ENCODE measurements around the gene ZNF577. TPM values are rescaled to one million over a fixed set of nuclear protein-coding genes. Genes with fewer than 3 reads are reported as not detected.

The ZNF577 gene
- total RNA-seq, 1 donor from 2014 or later, result 9.3 TPM

GRCh38 chr19:51905206-51905605 is 17.5 kb upstream of the ZNF577 start:
- Mint-ChIP-seq H3K4me3 (ENCODE audit: unreplicated experiment) (peak overlapping the region; percentile 100), H3K9me3 (ENCODE audit: unreplicated experiment) (peaks cover 23% of the 10 kb centered on the region), H3K36me3 (ENCODE audit: low read depth, unreplicated experiment) (peaks cover 40% of the 10 kb centered on the region), H3K27ac (ENCODE audit: unreplicated experiment) (peak overlapping the region; percentile 95), H3K4me1 (ENCODE audit: unreplicated experiment) (peaks cover 18% of the 10 kb centered on the region), H3K27me3 (ENCODE audit: unreplicated experiment) (no peaks in the 10 kb centered on the region)
- no peak for DNase-seq (ENCODE audit: low spot score)
- TF ChIP-seq CTCF (IDR thresholded peaks at IDR 0.05; ENCODE audit: unreplicated experiment), result no peak

- Mint-ChIP-seq H3K4me3 (ENCODE audit: unreplicated experiment) (peak within 1 kb of the TSS; percentile 100), H3K9me3 (ENCODE audit: unreplicated experiment) (peaks cover 18% of the 10 kb centered on the region), H3K27ac (ENCODE audit: unreplicated experiment) (peak within 1 kb of the TSS; percentile 95), H3K4me1 (ENCODE audit: unreplicated experiment) (peaks cover 18% of the 10 kb centered on the region), H3K36me3 (ENCODE audit: low read depth, unreplicated experiment) (peaks cover 42% of the 10 kb centered on the region), H3K27me3 (ENCODE audit: unreplicated experiment) (no peaks in the 10 kb centered on the region)
- DNase-seq (ENCODE audit: low spot score), result peak; percentile 86
- no peak for TF ChIP-seq CTCF (IDR thresholded peaks at IDR 0.05; ENCODE audit: unreplicated experiment)
Measured at GRCh38 chr19:51904331-51905165, 16.8 kb upstream of the ZNF577 start, which contains the start of gene ZNF649. Gene ZNF649 (minus strand): TSS chr19:51905017. CDS start chr19:51900107, 4,910 bp downstream.

GRCh38 chr19:51903192-51903591 is 15.4 kb upstream of the ZNF577 start:
- Mint-ChIP-seq H3K9me3 (ENCODE audit: unreplicated experiment) (peaks cover 14% of the 10 kb centered on the region), H3K4me1 (ENCODE audit: unreplicated experiment) (peaks cover 18% of the 10 kb centered on the region), H3K4me3 (ENCODE audit: unreplicated experiment) (peak overlapping the region; percentile 100), H3K27me3 (ENCODE audit: unreplicated experiment) (peaks cover under 1% of the 10 kb centered on the region), H3K36me3 (ENCODE audit: low read depth, unreplicated experiment) (peaks cover 44% of the 10 kb centered on the region), H3K27ac (ENCODE audit: unreplicated experiment) (no peak overlapping the region)
- TF ChIP-seq CTCF (IDR thresholded peaks at IDR 0.05; ENCODE audit: unreplicated experiment), result no peak
- no peak for DNase-seq (ENCODE audit: low spot score)

- Mint-ChIP-seq H3K36me3 (ENCODE audit: low read depth, unreplicated experiment) (peaks cover 51% of the 10 kb centered on the region), H3K27me3 (ENCODE audit: unreplicated experiment) (peaks cover 2% of the 10 kb centered on the region), H3K9me3 (ENCODE audit: unreplicated experiment) (peaks cover 12% of the 10 kb centered on the region), H3K4me1 (ENCODE audit: unreplicated experiment) (peaks cover 18% of the 10 kb centered on the region), H3K4me3 (ENCODE audit: unreplicated experiment) (no peak overlapping the region), H3K27ac (ENCODE audit: unreplicated experiment) (no peak overlapping the region)
- DNase-seq (ENCODE audit: low spot score), result no peak
- TF ChIP-seq CTCF (IDR thresholded peaks at IDR 0.05; ENCODE audit: unreplicated experiment), result no peak
Measured at GRCh38 chr19:51901860-51902259, 14.1 kb upstream of the ZNF577 start.

GRCh38 chr19:51891193-51891747 is 3.5 kb upstream of the ZNF577 start:
- Mint-ChIP-seq H3K4me1 (ENCODE audit: unreplicated experiment) (peaks cover 4% of the 10 kb centered on the region), H3K4me3 (ENCODE audit: unreplicated experiment) (peak overlapping the region; percentile 78), H3K27me3 (ENCODE audit: unreplicated experiment) (no peaks in the 10 kb centered on the region), H3K9me3 (ENCODE audit: unreplicated experiment) (peaks cover 31% of the 10 kb centered on the region), H3K36me3 (ENCODE audit: low read depth, unreplicated experiment) (peaks cover 83% of the 10 kb centered on the region), H3K27ac (ENCODE audit: unreplicated experiment) (no peak overlapping the region)
- no peak for TF ChIP-seq CTCF (IDR thresholded peaks at IDR 0.05; ENCODE audit: unreplicated experiment)
- DNase-seq (ENCODE audit: low spot score), result no peak
